GM23338 (cell line): ENCODE results near the gene KRT2. TPM values are rescaled to one million over a fixed set of nuclear protein-coding genes. Genes with fewer than 3 reads are reported as not detected.

ENCODE experiments used
- ATAC-seq: fragments of 200-7000 bp; cut with Tn5 transposase; 3 replicates; pipeline ENCODE4 v1.9.1; 2020
- DNase-seq: peaks from one replicate; pipeline ENCODE4 v3.0.0-alpha.2; 2015; ENCODE audit warnings: low spot score
- H2AFZ ChIP-seq: fragments of 200-600 bp; sonication (generic); 2 replicates; pipeline ENCODE4 v1.8.0; 2016; ENCODE audit warnings: antibody characterized with exemption, mild to moderate bottlenecking, moderate library complexity
- H3F3A ChIP-seq: fragments of 200-600 bp; sonication (generic); replicated peaks from 2 replicates; pipeline ENCODE4 v1.8.0; 2017; ENCODE audit warnings: antibody characterized with exemption, mixed run types, low read depth
- H3K27ac ChIP-seq: fragments of 200-600 bp; sonication (generic); 2 replicates; pipeline ENCODE4 v1.6.1; 2016; ENCODE audit warnings: low read depth
- H3K27me3 ChIP-seq: fragments of 200-600 bp; sonication (generic); 2 replicates; pipeline ENCODE4 v1.8.0; 2016; ENCODE audit warnings: mild to moderate bottlenecking, mixed run types, moderate library complexity; ENCODE audit not compliant: insufficient read depth
- H3K36me3 ChIP-seq: fragments of 200-600 bp; sonication (generic); 2 replicates; pipeline ENCODE4 v1.8.0; 2016; ENCODE audit warnings: mild to moderate bottlenecking; ENCODE audit not compliant: insufficient read depth
- H3K4me1 ChIP-seq: fragments of 200-600 bp; sonication (generic); 2 replicates; pipeline ENCODE4 v1.8.0; 2016; ENCODE audit warnings: mild to moderate bottlenecking, moderate library complexity; ENCODE audit not compliant: insufficient read depth
- H3K4me2 ChIP-seq: fragments of 200-600 bp; sonication (generic); 2 replicates; pipeline ENCODE4 v1.7.1; 2017; ENCODE audit warnings: mixed run types
- H3K4me3 ChIP-seq: fragments of 200-600 bp; sonication (generic); 2 replicates; pipeline ENCODE4 v1.6.1; 2016; ENCODE audit warnings: mixed run types
- H3K79me2 ChIP-seq: fragments of 200-600 bp; sonication (generic); replicated peaks from 2 replicates; pipeline ENCODE4 v1.8.0; 2017; ENCODE audit warnings: mild to moderate bottlenecking; ENCODE audit not compliant: insufficient read depth
- H3K9me2 ChIP-seq: fragments of 200-600 bp; sonication (generic); 2 replicates; pipeline ENCODE4 v1.8.0; 2017; ENCODE audit not compliant: insufficient read depth
- H4K20me1 ChIP-seq: fragments of 200-600 bp; sonication (generic); replicated peaks from 2 replicates; pipeline ENCODE4 v1.8.0; 2017; ENCODE audit warnings: mild to moderate bottlenecking; ENCODE audit not compliant: insufficient read depth
- H3K27ac Mint-ChIP-seq: 2 replicates; pipeline ENCODE4 v1.8.0; 2020; ENCODE audit warnings: inconsistent platforms, mild to moderate bottlenecking, moderate library complexity, mixed read lengths
- H3K27me3 Mint-ChIP-seq: 3 replicates; pipeline ENCODE4 v1.8.0; 2022; ENCODE audit warnings: low read depth, mild to moderate bottlenecking, moderate library complexity, mixed read lengths, inconsistent platforms; ENCODE audit not compliant: insufficient read depth, poor library complexity
- H3K36me3 Mint-ChIP-seq: 3 replicates; pipeline ENCODE4 v1.8.0; 2021; ENCODE audit warnings: low read depth, mild to moderate bottlenecking, inconsistent platforms, moderate library complexity, mixed read lengths
- H3K4me1 Mint-ChIP-seq: 3 replicates; pipeline ENCODE4 v1.8.0; 2020; ENCODE audit warnings: mild to moderate bottlenecking, inconsistent platforms, mixed read lengths
- H3K4me3 Mint-ChIP-seq: 3 replicates; pipeline ENCODE4 v1.8.0; 2021; ENCODE audit warnings: moderate library complexity, mild to moderate bottlenecking, inconsistent platforms, mixed read lengths
- H3K9me3 Mint-ChIP-seq: 3 replicates; pipeline ENCODE4 v1.8.0; 2020; ENCODE audit warnings: moderate library complexity, mild to moderate bottlenecking, inconsistent platforms, mixed read lengths
- CREB1 ChIP-seq: fragments of 250-450 bp; sonication (Bioruptor Pico); IDR thresholded peaks from 2 replicates; pipeline ENCODE4 v1.5.0; 2020; ENCODE audit warnings: low read depth, mild to moderate bottlenecking, moderate library complexity
- ETS1 ChIP-seq: IDR thresholded peaks from 2 replicates; pipeline ENCODE4 v1.6.1; 2016; ENCODE audit warnings: antibody characterized with exemption
- EZH2phosphoT487 ChIP-seq: fragments of 200-600 bp; sonication (generic); IDR thresholded peaks from one replicate; pipeline ENCODE4 v1.8.1; 2018; ENCODE audit warnings: antibody characterized with exemption; ENCODE audit not compliant: unreplicated experiment
- JUNB ChIP-seq: IDR thresholded peaks from one replicate; pipeline ENCODE4 v1.6.1; 2016; ENCODE audit warnings: antibody characterized with exemption; ENCODE audit not compliant: unreplicated experiment
- NANOG ChIP-seq: IDR thresholded peaks from 2 replicates; pipeline ENCODE4 v1.6.1; 2016; ENCODE audit warnings: antibody characterized with exemption, borderline replicate concordance
- POLR2AphosphoS5 ChIP-seq: IDR thresholded peaks from 2 replicates; pipeline ENCODE4 v1.6.1; 2016; ENCODE audit warnings: antibody characterized with exemption, low read depth
- REST ChIP-seq: IDR thresholded peaks from one replicate; pipeline ENCODE4 v1.6.1; 2018; ENCODE audit warnings: antibody characterized with exemption; ENCODE audit not compliant: unreplicated experiment
- STAT1 ChIP-seq: IDR thresholded peaks from one replicate; pipeline ENCODE4 v1.6.1; 2016; ENCODE audit warnings: antibody characterized with exemption; ENCODE audit not compliant: unreplicated experiment
- ZNF331 ChIP-seq: fragments of 250-450 bp; sonication (Bioruptor Pico); IDR thresholded peaks from 2 replicates; pipeline ENCODE4 v1.5.0; 2020; ENCODE audit warnings: low read depth, mild to moderate bottlenecking, moderate library complexity
- ZNF462 ChIP-seq: fragments of 250-450 bp; sonication (Bioruptor Pico); IDR thresholded peaks from 2 replicates; pipeline ENCODE4 v1.5.0; 2020; ENCODE audit warnings: mild to moderate bottlenecking, moderate library complexity
- polyA plus RNA-seq: library from polyadenylated mRNA; unstranded; fragments of >200 nt; fragmentation: Nextera tagmentation; extraction: Ambion mirVana; gene quantifications from 2 replicates; pipeline ENCODE4 v1.2.1, GENCODE V29; 2016
- total RNA-seq: library from RNA; depleted of rRNA; stranded (reverse); fragments of >200 nt; shearing (Covaris generic); gene quantifications from 2 replicates; pipeline ENCODE4 v1.2.3, GENCODE V29; 2014

The KRT2 gene
- total and polyA plus RNA-seq, 2 experiments from 2014 or later, result not detected

- Histone ChIP-seq H3F3A (no peaks in the 10 kb centered on the region), H3K4me2 (no peak overlapping the region), H3K4me1 (peaks cover 9% of the 10 kb centered on the region), H3K27me3 (peaks cover 28% of the 10 kb centered on the region), H4K20me1 (no peaks in the 10 kb centered on the region), H2AFZ (no peak overlapping the region), H3K4me3 (no peak overlapping the region), H3K27ac (no peak overlapping the region), H3K79me2 (no peaks in the 10 kb centered on the region), H3K36me3 (no peaks in the 10 kb centered on the region), H3K9me2 (no peaks in the 10 kb centered on the region)
- Mint-ChIP-seq H3K27me3 (peaks cover 28% of the 10 kb centered on the region), H3K9me3 (no peaks in the 10 kb centered on the region), H3K27ac (no peak overlapping the region), H3K4me3 (no peak overlapping the region), H3K36me3 (no peaks in the 10 kb centered on the region), H3K4me1 (peaks cover 8% of the 10 kb centered on the region)
- ATAC-seq (no peak), DNase-seq (no peak)
- TF ChIP-seq ZNF462 (no peak), EZH2phosphoT487 (no peak), CREB1 (CRISPR knock-in tag) (no peak), POLR2AphosphoS5 (no peak), REST (no peak), ETS1 (no peak), ZNF331 (CRISPR knock-in tag) (no peak), NANOG (no peak), JUNB (no peak), STAT1 (no peak)
Measured at GRCh38 chr12:52689239-52689638, 37.2 kb upstream of the KRT2 start.
